Measurements from ENCODE around the gene FLOT2.
"Not testable (repeated sequence)": the region's sequence is repeated elsewhere in the genome, so short reads cannot be mapped to it uniquely, and the experiment has no call there.

FLOT2 gene

GRCh38 chr17:28908640-28909167 lies 11.2 kb upstream of the FLOT2 start:
- no peak overlapping the region for H3K4me3 ChIP-seq (ENCODE audit: low read depth, low read length)
- TF ChIP-seq, protein P1, sequence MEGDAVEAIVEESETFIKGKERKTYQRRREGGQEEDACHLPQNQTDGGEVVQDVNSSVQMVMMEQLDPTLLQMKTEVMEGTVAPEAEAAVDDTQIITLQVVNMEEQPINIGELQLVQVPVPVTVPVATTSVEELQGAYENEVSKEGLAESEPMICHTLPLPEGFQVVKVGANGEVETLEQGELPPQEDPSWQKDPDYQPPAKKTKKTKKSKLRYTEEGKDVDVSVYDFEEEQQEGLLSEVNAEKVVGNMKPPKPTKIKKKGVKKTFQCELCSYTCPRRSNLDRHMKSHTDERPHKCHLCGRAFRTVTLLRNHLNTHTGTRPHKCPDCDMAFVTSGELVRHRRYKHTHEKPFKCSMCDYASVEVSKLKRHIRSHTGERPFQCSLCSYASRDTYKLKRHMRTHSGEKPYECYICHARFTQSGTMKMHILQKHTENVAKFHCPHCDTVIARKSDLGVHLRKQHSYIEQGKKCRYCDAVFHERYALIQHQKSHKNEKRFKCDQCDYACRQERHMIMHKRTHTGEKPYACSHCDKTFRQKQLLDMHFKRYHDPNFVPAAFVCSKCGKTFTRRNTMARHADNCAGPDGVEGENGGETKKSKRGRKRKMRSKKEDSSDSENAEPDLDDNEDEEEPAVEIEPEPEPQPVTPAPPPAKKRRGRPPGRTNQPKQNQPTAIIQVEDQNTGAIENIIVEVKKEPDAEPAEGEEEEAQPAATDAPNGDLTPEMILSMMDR (IDR thresholded peaks at IDR 0.05; ENCODE audit: borderline replicate concordance, insufficient read depth, low read depth, low read length): no peak

DNA sequence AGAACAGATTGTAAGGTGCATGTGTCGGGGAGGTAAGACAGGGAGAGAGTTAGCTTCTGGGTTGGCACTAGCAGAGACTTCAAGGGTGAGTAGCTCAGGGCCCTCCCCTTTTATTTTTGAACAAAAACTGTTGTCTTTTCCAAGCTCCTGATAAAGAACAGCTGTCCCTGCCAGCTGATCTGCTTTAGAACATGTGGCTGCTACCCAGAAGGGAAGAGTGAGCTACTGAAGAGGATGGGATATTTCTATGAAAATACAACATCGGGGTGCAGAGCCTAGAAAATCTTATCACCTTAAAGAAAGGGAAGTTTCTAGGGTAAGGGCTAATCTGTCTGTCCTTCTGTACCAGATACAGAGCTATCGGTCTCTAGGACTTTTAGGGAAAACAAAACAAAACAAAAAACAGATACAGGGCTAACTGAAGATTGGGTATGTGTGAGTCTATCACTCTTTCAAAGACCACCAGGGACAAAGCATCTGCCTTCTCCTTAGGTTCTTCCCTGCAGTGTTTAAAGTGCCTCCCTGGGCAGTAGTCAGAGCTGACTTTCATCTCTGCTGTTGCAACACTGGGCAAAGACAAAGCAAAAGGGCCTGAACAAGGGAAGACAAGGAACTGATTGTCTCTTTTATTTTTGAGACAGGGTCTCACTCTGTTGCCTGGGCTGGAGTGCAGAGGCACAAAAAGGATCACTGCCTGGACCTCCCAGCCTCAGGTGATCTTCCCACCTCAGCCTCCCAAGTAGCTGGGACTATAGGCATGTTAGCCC lies 10.4 kb upstream of the FLOT2 start:
- TF ChIP-seq, protein P1 (IDR thresholded peaks at IDR 0.05; ENCODE audit: borderline replicate concordance, insufficient read depth, low read depth, low read length): no peak

DNA sequence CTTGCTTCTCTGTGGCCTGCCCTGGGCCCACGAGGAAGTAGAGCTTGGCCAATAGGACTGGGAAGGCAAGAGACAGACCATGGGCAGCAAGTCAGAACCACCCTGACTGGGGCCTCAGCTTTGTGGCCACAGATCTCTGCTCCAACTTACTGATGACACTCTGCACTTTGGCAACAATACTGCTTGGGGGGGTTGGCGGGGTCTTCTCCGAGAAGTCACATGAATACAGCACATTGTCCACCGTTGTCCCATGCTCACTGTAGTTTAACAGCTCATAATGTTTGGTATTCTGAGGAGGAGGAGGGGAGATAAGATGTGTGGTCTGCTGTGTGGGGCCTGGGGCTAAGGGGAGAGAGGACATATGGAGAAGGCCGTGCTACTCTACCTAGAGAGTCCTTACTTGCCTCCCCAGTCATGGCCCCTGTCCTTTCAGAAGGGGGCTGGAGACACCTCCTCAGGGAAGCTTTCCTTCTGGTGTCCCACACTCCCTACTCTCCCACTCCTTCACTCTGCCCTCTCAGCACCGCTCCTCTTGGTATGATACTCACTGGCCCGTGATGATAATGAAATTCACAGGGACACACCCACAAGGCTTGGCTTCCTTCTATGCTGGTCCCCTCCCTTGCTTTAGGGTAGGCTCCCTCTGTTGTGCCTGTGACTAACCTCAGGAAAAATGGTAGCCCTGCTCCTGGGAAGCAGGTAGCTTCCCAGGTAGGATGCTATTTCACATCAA lies 9.3 kb upstream of the FLOT2 start:
- TF ChIP-seq, protein P1 (IDR thresholded peaks at IDR 0.05; ENCODE audit: borderline replicate concordance, insufficient read depth, low read depth, low read length): no peak
- H3K4me3 ChIP-seq (ENCODE audit: low read depth, low read length): no peak overlapping the region

More for the DNA sequence above, 10.4 kb upstream of the FLOT2 start:
- H3K4me3 ChIP-seq (ENCODE audit: low read depth, low read length): no peak overlapping the region

- TF ChIP-seq, protein P1 (IDR thresholded peaks at IDR 0.05; ENCODE audit: borderline replicate concordance, insufficient read depth, low read depth, low read length): no peak
- no peak overlapping the region for H3K4me3 ChIP-seq (ENCODE audit: low read depth, low read length)
Observed at GRCh38 chr17:28906276-28906675, 8.7 kb upstream of the FLOT2 start.

GRCh38 chr17:28904800-28905199 lies 7.3 kb upstream of the FLOT2 start:
- TF ChIP-seq, protein P1 (IDR thresholded peaks at IDR 0.05; ENCODE audit: borderline replicate concordance, insufficient read depth, low read depth, low read length): no peak
- no peak overlapping the region for H3K4me3 ChIP-seq (ENCODE audit: low read depth, low read length)

DNA sequence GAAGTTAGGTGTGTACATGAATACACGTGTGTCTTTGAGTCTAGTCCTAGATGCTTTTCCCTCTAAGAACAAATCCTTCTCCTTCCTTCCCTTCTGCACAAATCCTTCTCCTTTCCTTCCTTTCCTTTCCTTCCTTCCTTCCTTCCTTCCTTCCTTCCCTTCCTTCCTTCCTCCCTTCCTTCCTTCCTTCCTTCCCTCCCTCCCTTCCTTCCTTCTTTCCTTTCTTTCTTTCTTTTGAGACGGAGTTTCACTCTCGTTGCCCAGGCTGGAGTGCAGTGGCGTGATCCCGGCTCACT lies 6.0 kb upstream of the FLOT2 start:
- not testable (repeated sequence) for H3K4me3 ChIP-seq (ENCODE audit: low read depth, low read length)

DNA sequence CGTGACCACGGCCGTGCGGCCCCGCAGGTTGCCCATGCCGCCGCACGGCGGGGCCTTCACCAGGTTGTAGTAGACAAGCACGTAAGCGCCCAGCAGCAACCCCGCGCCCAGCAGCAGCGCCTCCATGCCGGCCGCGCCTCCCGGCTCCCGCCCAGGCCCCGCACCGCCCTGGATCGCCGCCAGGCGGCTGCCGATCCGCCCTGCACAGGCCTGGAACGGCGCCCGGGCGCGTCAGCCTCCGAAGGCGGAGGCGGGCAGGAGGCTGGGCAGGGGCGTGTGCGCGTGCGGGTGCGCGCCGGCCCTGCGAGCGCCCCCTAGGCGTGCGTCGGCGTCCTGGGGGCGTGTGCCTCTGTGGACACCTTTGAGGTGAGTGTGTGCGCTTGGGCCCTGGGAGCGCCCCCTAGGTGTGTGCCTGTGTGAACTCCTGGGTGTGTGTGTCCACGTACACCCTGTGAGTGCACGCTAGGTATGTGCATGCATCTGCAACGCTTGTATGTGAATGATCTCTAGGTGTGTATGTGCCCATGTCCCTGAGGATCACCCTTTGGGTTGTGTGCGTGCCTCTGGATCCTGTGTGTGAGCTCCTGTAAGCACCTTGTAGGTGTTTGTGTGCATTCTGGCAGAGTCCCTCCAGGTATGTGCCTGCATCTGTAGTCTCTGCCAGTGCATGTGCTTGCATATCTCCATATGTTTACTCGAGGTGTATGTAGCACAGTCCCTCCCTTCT lies 5.4 kb upstream of the FLOT2 start, which contains the start of gene DHRS13:
Gene DHRS13, minus strand, starts transcription at position 261 of the 727 bp plus-strand sequence. Its CDS starts 135 bp downstream, at position 126.
- TF ChIP-seq, protein P1 (IDR thresholded peaks at IDR 0.05; ENCODE audit: borderline replicate concordance, insufficient read depth, low read depth, low read length): peak; percentile 99
- peak within 1 kb of the TSS; percentile 64 for H3K4me3 ChIP-seq (ENCODE audit: low read depth, low read length)
